ENCODE results near the gene RABL2B.

- TF ChIP-seq, protein P1, sequence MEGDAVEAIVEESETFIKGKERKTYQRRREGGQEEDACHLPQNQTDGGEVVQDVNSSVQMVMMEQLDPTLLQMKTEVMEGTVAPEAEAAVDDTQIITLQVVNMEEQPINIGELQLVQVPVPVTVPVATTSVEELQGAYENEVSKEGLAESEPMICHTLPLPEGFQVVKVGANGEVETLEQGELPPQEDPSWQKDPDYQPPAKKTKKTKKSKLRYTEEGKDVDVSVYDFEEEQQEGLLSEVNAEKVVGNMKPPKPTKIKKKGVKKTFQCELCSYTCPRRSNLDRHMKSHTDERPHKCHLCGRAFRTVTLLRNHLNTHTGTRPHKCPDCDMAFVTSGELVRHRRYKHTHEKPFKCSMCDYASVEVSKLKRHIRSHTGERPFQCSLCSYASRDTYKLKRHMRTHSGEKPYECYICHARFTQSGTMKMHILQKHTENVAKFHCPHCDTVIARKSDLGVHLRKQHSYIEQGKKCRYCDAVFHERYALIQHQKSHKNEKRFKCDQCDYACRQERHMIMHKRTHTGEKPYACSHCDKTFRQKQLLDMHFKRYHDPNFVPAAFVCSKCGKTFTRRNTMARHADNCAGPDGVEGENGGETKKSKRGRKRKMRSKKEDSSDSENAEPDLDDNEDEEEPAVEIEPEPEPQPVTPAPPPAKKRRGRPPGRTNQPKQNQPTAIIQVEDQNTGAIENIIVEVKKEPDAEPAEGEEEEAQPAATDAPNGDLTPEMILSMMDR (IDR thresholded peaks at IDR 0.05): no peak
- no peak for TF ChIP-seq POLR2A (IDR thresholded peaks at IDR 0.05)
Observed at GRCh38 chr22:50733521-50734342, 49.7 kb downstream of the RABL2B start.
